Erythroblast (primary cell): ENCODE measurements around the gene TMEM82.

Source experiments
- GATA1 ChIP-seq: IDR thresholded peaks from 2 replicates; pipeline ENCODE4 v1.6.1; 2011; ENCODE audit warnings: low read depth, mild to moderate bottlenecking, control low read depth, low read length, moderate library complexity
- POLR2A ChIP-seq: IDR thresholded peaks from 2 replicates; pipeline ENCODE4 v1.6.1; 2011; ENCODE audit warnings: mild to moderate bottlenecking, low read length

GRCh38 chr1:15760520-15761211 is 18.4 kb downstream of the TMEM82 start:
- no peak for TF ChIP-seq POLR2A
- no peak for TF ChIP-seq GATA1
